Measurements from ENCODE around the gene MBD3L1.

The MBD3L1 gene

GRCh38 chr19:8832132-8833021 is at the start of gene MBD3L1, which contains the start of gene ZNF558:
MBD3L1 (plus strand) TSS chr19:8832377; CDS start chr19:8842679, 10,302 bp downstream.
ZNF558 (minus strand) TSS chr19:8832304; CDS start chr19:8822659, 9,645 bp downstream.
- H3K36me3 Mint-ChIP-seq (ENCODE audit: low read depth), result peaks cover 15% of the 10 kb centered on the region
- no peaks in the 10 kb centered on the region for H3K9me3 Mint-ChIP-seq
- H3K27me3 Mint-ChIP-seq (ENCODE audit: low read depth), result no peaks in the 10 kb centered on the region
- H3K27ac Mint-ChIP-seq, result peak within 1 kb of the TSS; percentile 96
- H3K4me1 Mint-ChIP-seq (ENCODE audit: low read depth), result peaks cover 16% of the 10 kb centered on the region
- peak within 1 kb of the TSS; percentile 84 for H3K4me3 Mint-ChIP-seq

- Mint-ChIP-seq H3K4me3 (no peak overlapping the region), H3K4me1 (ENCODE audit: low read depth) (no peaks in the 10 kb centered on the region), H3K27me3 (ENCODE audit: low read depth) (no peaks in the 10 kb centered on the region), H3K9me3 (peaks cover 15% of the 10 kb centered on the region), H3K27ac (no peak overlapping the region), H3K36me3 (ENCODE audit: low read depth) (no peaks in the 10 kb centered on the region)
Observed at GRCh38 chr19:8794823-8795222, 37.4 kb upstream of the MBD3L1 start.

GRCh38 chr19:8806661-8807060 is 25.5 kb upstream of the MBD3L1 start:
- H3K4me3 Mint-ChIP-seq, result no peak overlapping the region
- no peak overlapping the region for H3K27ac Mint-ChIP-seq
- peaks cover 49% of the 10 kb centered on the region for H3K36me3 Mint-ChIP-seq (ENCODE audit: low read depth)
- H3K27me3 Mint-ChIP-seq (ENCODE audit: low read depth), result no peaks in the 10 kb centered on the region
- no peaks in the 10 kb centered on the region for H3K4me1 Mint-ChIP-seq (ENCODE audit: low read depth)
- H3K9me3 Mint-ChIP-seq, result peaks cover 53% of the 10 kb centered on the region

- Mint-ChIP-seq H3K4me3 (no peak overlapping the region), H3K9me3 (peaks cover 75% of the 10 kb centered on the region), H3K4me1 (ENCODE audit: low read depth) (no peaks in the 10 kb centered on the region), H3K36me3 (ENCODE audit: low read depth) (peaks cover 73% of the 10 kb centered on the region), H3K27me3 (ENCODE audit: low read depth) (no peaks in the 10 kb centered on the region), H3K27ac (no peak overlapping the region)
Observed at GRCh38 chr19:8811315-8812172, 20.6 kb upstream of the MBD3L1 start.

- peaks cover 79% of the 10 kb centered on the region for H3K9me3 Mint-ChIP-seq
- no peak overlapping the region for H3K4me3 Mint-ChIP-seq
- no peak overlapping the region for H3K27ac Mint-ChIP-seq
- peaks cover 78% of the 10 kb centered on the region for H3K36me3 Mint-ChIP-seq (ENCODE audit: low read depth)
- no peaks in the 10 kb centered on the region for H3K4me1 Mint-ChIP-seq (ENCODE audit: low read depth)
- no peaks in the 10 kb centered on the region for H3K27me3 Mint-ChIP-seq (ENCODE audit: low read depth)
Observed at GRCh38 chr19:8814176-8814575, 18.0 kb upstream of the MBD3L1 start.

- Mint-ChIP-seq H3K9me3 (peaks cover 74% of the 10 kb centered on the region), H3K4me3 (no peak overlapping the region), H3K27ac (no peak overlapping the region), H3K4me1 (ENCODE audit: low read depth) (no peaks in the 10 kb centered on the region), H3K36me3 (ENCODE audit: low read depth) (peaks cover 89% of the 10 kb centered on the region), H3K27me3 (ENCODE audit: low read depth) (no peaks in the 10 kb centered on the region)
Observed at GRCh38 chr19:8815780-8816179, 16.4 kb upstream of the MBD3L1 start.

- no peaks in the 10 kb centered on the region for H3K4me1 Mint-ChIP-seq (ENCODE audit: low read depth)
- peaks cover 83% of the 10 kb centered on the region for H3K36me3 Mint-ChIP-seq (ENCODE audit: low read depth)
- H3K9me3 Mint-ChIP-seq, result peaks cover 46% of the 10 kb centered on the region
- H3K4me3 Mint-ChIP-seq, result no peak overlapping the region
- no peaks in the 10 kb centered on the region for H3K27me3 Mint-ChIP-seq (ENCODE audit: low read depth)
- H3K27ac Mint-ChIP-seq, result no peak overlapping the region
Observed at GRCh38 chr19:8820234-8820633, 11.9 kb upstream of the MBD3L1 start.

- Mint-ChIP-seq H3K4me1 (ENCODE audit: low read depth) (no peaks in the 10 kb centered on the region), H3K9me3 (peaks cover 31% of the 10 kb centered on the region), H3K27ac (no peak overlapping the region), H3K4me3 (no peak overlapping the region), H3K36me3 (ENCODE audit: low read depth) (peaks cover 76% of the 10 kb centered on the region), H3K27me3 (ENCODE audit: low read depth) (no peaks in the 10 kb centered on the region)
Observed at GRCh38 chr19:8821748-8822241, 10.4 kb upstream of the MBD3L1 start.

GRCh38 chr19:8826371-8826770 is 5.8 kb upstream of the MBD3L1 start:
- peaks cover 7% of the 10 kb centered on the region for H3K4me1 Mint-ChIP-seq (ENCODE audit: low read depth)
- no peaks in the 10 kb centered on the region for H3K27me3 Mint-ChIP-seq (ENCODE audit: low read depth)
- H3K27ac Mint-ChIP-seq, result no peak overlapping the region
- H3K4me3 Mint-ChIP-seq, result no peak overlapping the region
- peaks cover 9% of the 10 kb centered on the region for H3K9me3 Mint-ChIP-seq
- H3K36me3 Mint-ChIP-seq (ENCODE audit: low read depth), result peaks cover 49% of the 10 kb centered on the region

GRCh38 chr19:8827277-8827676 is 4.9 kb upstream of the MBD3L1 start:
- Mint-ChIP-seq H3K4me3 (no peak overlapping the region), H3K27me3 (ENCODE audit: low read depth) (no peaks in the 10 kb centered on the region)

GRCh38 chr19:8831373-8831772 is 804 bp upstream of the MBD3L1 start:
- peaks cover 16% of the 10 kb centered on the region for H3K4me1 Mint-ChIP-seq (ENCODE audit: low read depth)
- H3K27me3 Mint-ChIP-seq (ENCODE audit: low read depth), result no peaks in the 10 kb centered on the region
- H3K36me3 Mint-ChIP-seq (ENCODE audit: low read depth), result peaks cover 16% of the 10 kb centered on the region
- peak overlapping the region; percentile 90 for H3K27ac Mint-ChIP-seq
- H3K4me3 Mint-ChIP-seq, result peak overlapping the region; percentile 84
- H3K9me3 Mint-ChIP-seq, result no peaks in the 10 kb centered on the region

More at GRCh38 chr19:8827277-8827676, 4.9 kb upstream of the MBD3L1 start:
- H3K36me3 Mint-ChIP-seq (ENCODE audit: low read depth), result peaks cover 42% of the 10 kb centered on the region
- peaks cover 11% of the 10 kb centered on the region for H3K4me1 Mint-ChIP-seq (ENCODE audit: low read depth)
- peaks cover 9% of the 10 kb centered on the region for H3K9me3 Mint-ChIP-seq
- no peak overlapping the region for H3K27ac Mint-ChIP-seq

- peaks cover 16% of the 10 kb centered on the region for H3K36me3 Mint-ChIP-seq (ENCODE audit: low read depth)
- peak overlapping the region; percentile 84 for H3K4me3 Mint-ChIP-seq
- peaks cover 16% of the 10 kb centered on the region for H3K4me1 Mint-ChIP-seq (ENCODE audit: low read depth)
- no peaks in the 10 kb centered on the region for H3K27me3 Mint-ChIP-seq (ENCODE audit: low read depth)
- peak overlapping the region; percentile 90 for H3K27ac Mint-ChIP-seq
- no peaks in the 10 kb centered on the region for H3K9me3 Mint-ChIP-seq
Observed at GRCh38 chr19:8831832-8832131, 395 bp upstream of the MBD3L1 start.

GRCh38 chr19:8835446-8835845 is 3.3 kb downstream of the MBD3L1 start:
- no peaks in the 10 kb centered on the region for H3K27me3 Mint-ChIP-seq (ENCODE audit: low read depth)
- H3K4me3 Mint-ChIP-seq, result no peak overlapping the region

GRCh38 chr19:8835877-8836276 is 3.7 kb downstream of the MBD3L1 start:
- peaks cover 4% of the 10 kb centered on the region for H3K9me3 Mint-ChIP-seq
- peaks cover 14% of the 10 kb centered on the region for H3K4me1 Mint-ChIP-seq (ENCODE audit: low read depth)
- H3K27ac Mint-ChIP-seq, result no peak overlapping the region
- H3K36me3 Mint-ChIP-seq (ENCODE audit: low read depth), result peaks cover 3% of the 10 kb centered on the region
- H3K27me3 Mint-ChIP-seq (ENCODE audit: low read depth), result no peaks in the 10 kb centered on the region
- H3K4me3 Mint-ChIP-seq, result no peak overlapping the region

More at GRCh38 chr19:8835446-8835845, 3.3 kb downstream of the MBD3L1 start:
- Mint-ChIP-seq H3K36me3 (ENCODE audit: low read depth) (peaks cover 3% of the 10 kb centered on the region), H3K27ac (no peak overlapping the region), H3K4me1 (ENCODE audit: low read depth) (peaks cover 14% of the 10 kb centered on the region), H3K9me3 (peaks cover 4% of the 10 kb centered on the region)

All from T-helper 1 cell treated with Interleukin-12 subunit alpha and Interleukin-12 subunit beta and Interleukin-4 antibody, amounts not matched to agents 30 μg/mL and 1 μg/mL, for 36 hours (primary cell).